Spleen (tissue), 7 donors: ENCODE measurements around the gene SEC14L3.

Experiments used
- CTCF ChIP-seq, 11 experiments: fragments of 200-600 bp in 7 of 11; fragments of 450-650 bp in 4 of 11; sonication (generic) in 4 of 11; IDR thresholded peaks in 8 of 11; conservative IDR thresholded peaks in 3 of 11; 1 replicate in 7 of 11; 2 replicates in 4 of 11; pipeline versions ENCODE4 v1.4.0 to v1.8.0; 2016 to 2021; ENCODE audit warnings: antibody characterized with exemption in 11 of 11, inconsistent platforms in 4 of 11, mild to moderate bottlenecking in 1 of 11
- POLR2A ChIP-seq, 3 donors: fragments of 450-650 bp; IDR thresholded peaks; one replicate each; pipeline ENCODE4 v1.5.1; 2017; ENCODE audit warnings: antibody characterized with exemption in 3 of 3, mild to moderate bottlenecking in 1 of 3
- POLR2AphosphoS5 ChIP-seq, 3 donors: sonication (generic); formaldehyde crosslinking; IDR thresholded peaks; one replicate each; pipeline ENCODE4 v1.5.1; 2017; ENCODE audit warnings: antibody characterized with exemption in 3 of 3
- donor health status: DM: no; HTN: no; CAD: no; lungs with moderate emphysema.
- donor health status: DM: no; HTN: no; CAD: no.
- donor health status: DM: no; HTN: no; CAD: no.

- TF ChIP-seq POLR2A (IDR thresholded peaks at IDR 0.05) (no peak), CTCF (IDR thresholded peaks at IDR 0.05 in 8 of 11, conservative IDR thresholded peaks at IDR 0.05 in 3 of 11) (no peak), POLR2AphosphoS5 (IDR thresholded peaks at IDR 0.05) (no peak)
These were observed 42.4 kb upstream of the SEC14L3 start for GRCh38 chr22:30514252-30514651.
